ENCODE results near the gene NEURL1B.

DNA sequence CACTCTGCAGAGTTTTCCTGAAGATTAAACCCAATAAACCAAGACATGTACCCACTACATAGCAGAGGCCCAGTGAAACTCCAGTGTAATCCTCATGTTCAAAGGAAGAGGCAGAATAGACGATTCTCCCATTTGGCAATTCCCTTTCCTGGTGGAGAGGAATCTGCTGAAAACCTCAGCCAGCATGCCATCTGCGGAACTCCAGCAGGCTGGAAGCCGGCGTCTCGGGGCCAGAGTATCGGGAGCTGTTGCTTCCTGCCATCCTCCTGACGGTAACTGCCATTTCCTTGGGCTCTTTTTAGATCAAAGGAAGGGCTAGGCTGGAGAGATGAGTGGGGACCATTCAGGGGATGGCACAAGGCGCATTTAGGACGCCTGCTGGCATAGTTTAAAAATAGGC lies 20.5 kb downstream of the NEURL1B start:
- TF ChIP-seq, protein P1, sequence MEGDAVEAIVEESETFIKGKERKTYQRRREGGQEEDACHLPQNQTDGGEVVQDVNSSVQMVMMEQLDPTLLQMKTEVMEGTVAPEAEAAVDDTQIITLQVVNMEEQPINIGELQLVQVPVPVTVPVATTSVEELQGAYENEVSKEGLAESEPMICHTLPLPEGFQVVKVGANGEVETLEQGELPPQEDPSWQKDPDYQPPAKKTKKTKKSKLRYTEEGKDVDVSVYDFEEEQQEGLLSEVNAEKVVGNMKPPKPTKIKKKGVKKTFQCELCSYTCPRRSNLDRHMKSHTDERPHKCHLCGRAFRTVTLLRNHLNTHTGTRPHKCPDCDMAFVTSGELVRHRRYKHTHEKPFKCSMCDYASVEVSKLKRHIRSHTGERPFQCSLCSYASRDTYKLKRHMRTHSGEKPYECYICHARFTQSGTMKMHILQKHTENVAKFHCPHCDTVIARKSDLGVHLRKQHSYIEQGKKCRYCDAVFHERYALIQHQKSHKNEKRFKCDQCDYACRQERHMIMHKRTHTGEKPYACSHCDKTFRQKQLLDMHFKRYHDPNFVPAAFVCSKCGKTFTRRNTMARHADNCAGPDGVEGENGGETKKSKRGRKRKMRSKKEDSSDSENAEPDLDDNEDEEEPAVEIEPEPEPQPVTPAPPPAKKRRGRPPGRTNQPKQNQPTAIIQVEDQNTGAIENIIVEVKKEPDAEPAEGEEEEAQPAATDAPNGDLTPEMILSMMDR (conservative IDR thresholded peaks at IDR 0.05) = no peak
- no peak for TF ChIP-seq ZFX (IDR thresholded peaks at IDR 0.05)
